ENCODE results near the gene IMPACT.

IMPACT gene

GRCh38 chr18:24426073-24426397 is 435 bp upstream of the IMPACT start:
- no peak for ATAC-seq

- no peak for ATAC-seq
Observed at GRCh38 chr18:24427484-24427883, 1.0 kb downstream of the IMPACT start.

- ATAC-seq = no peak
Observed at GRCh38 chr18:24428709-24429108, 2.2 kb downstream of the IMPACT start.

GRCh38 chr18:24429188-24429587 is 2.7 kb downstream of the IMPACT start:
- ATAC-seq = no peak

GRCh38 chr18:24432618-24433017 is 6.1 kb downstream of the IMPACT start:
- no peak for ATAC-seq

GRCh38 chr18:24436939-24437338 is 10.5 kb downstream of the IMPACT start:
- peak in 1 of 2 donors; percentile 3 for ATAC-seq

GRCh38 chr18:24443870-24444269 is 17.4 kb downstream of the IMPACT start:
- no peak for ATAC-seq

- peak in 1 of 2 donors; percentile 43 for ATAC-seq
Observed at GRCh38 chr18:24446453-24446852, 20.0 kb downstream of the IMPACT start.

- ATAC-seq = no peak
Observed at GRCh38 chr18:24446953-24447538, 20.6 kb downstream of the IMPACT start.

- no peak for ATAC-seq
Observed at GRCh38 chr18:24447961-24448360, 21.5 kb downstream of the IMPACT start.

GRCh38 chr18:24456549-24456948 is 30.1 kb downstream of the IMPACT start:
- ATAC-seq = peak in 1 of 2 donors; percentile 78

- no peak for ATAC-seq
Observed at GRCh38 chr18:24459772-24460171, 33.3 kb downstream of the IMPACT start.

- ATAC-seq = no peak
Observed at GRCh38 chr18:24460388-24460787, 33.9 kb downstream of the IMPACT start, which contains the start of gene HRH4. Gene HRH4 (plus strand): TSS chr18:24460637. CDS start chr18:24460729, 92 bp downstream.

- no peak for ATAC-seq
Observed at GRCh38 chr18:24461996-24462395, 35.5 kb downstream of the IMPACT start.

GRCh38 chr18:24462838-24463775 is 36.6 kb downstream of the IMPACT start:
- ATAC-seq = no peak

- ATAC-seq = no peak
Observed at GRCh38 chr18:24465486-24465885, 39.0 kb downstream of the IMPACT start.

- peak in 1 of 2 donors; percentile 33 for ATAC-seq
Observed at GRCh38 chr18:24466771-24467170, 40.3 kb downstream of the IMPACT start.

GRCh38 chr18:24470022-24470618 is 43.6 kb downstream of the IMPACT start:
- no peak for ATAC-seq

GRCh38 chr18:24470805-24471204 is 44.3 kb downstream of the IMPACT start:
- ATAC-seq = no peak

GRCh38 chr18:24472591-24472990 is 46.1 kb downstream of the IMPACT start:
- ATAC-seq = no peak

- ATAC-seq = no peak
Observed at GRCh38 chr18:24474406-24474805, 47.9 kb downstream of the IMPACT start.

- ATAC-seq = peak in 1 of 2 donors; percentile 13
Observed at GRCh38 chr18:24475926-24476589, 49.6 kb downstream of the IMPACT start.

GRCh38 chr18:24479371-24479770 is 52.9 kb downstream of the IMPACT start:
- no peak for ATAC-seq
